GM10266 (cell line): ENCODE measurements around the gene LRRC27.

Source experiments
- DNase-seq: peaks from one replicate; pipeline ENCODE4 v3.0.0; 2012; ENCODE audit errors: extremely low spot score
- TF ChIP-seq, protein P1 (sequence below): IDR thresholded peaks from 2 replicates; pipeline ENCODE4 v1.5.1; 2012; ENCODE audit warnings: mild to moderate bottlenecking, low read depth; ENCODE audit not compliant: control insufficient read depth, insufficient read depth; ENCODE audit errors: missing control alignments

Gene LRRC27

GRCh38 chr10:132308587-132309470 is 23.2 kb upstream of the LRRC27 start:
- DNase-seq = no peak
- TF ChIP-seq, protein P1, sequence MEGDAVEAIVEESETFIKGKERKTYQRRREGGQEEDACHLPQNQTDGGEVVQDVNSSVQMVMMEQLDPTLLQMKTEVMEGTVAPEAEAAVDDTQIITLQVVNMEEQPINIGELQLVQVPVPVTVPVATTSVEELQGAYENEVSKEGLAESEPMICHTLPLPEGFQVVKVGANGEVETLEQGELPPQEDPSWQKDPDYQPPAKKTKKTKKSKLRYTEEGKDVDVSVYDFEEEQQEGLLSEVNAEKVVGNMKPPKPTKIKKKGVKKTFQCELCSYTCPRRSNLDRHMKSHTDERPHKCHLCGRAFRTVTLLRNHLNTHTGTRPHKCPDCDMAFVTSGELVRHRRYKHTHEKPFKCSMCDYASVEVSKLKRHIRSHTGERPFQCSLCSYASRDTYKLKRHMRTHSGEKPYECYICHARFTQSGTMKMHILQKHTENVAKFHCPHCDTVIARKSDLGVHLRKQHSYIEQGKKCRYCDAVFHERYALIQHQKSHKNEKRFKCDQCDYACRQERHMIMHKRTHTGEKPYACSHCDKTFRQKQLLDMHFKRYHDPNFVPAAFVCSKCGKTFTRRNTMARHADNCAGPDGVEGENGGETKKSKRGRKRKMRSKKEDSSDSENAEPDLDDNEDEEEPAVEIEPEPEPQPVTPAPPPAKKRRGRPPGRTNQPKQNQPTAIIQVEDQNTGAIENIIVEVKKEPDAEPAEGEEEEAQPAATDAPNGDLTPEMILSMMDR = no peak

- no peak for DNase-seq
- TF ChIP-seq, protein P1 = no peak
Measured at GRCh38 chr10:132309471-132309865, 22.5 kb upstream of the LRRC27 start.

GRCh38 chr10:132309879-132310591 is 22.0 kb upstream of the LRRC27 start:
- no peak for DNase-seq
- TF ChIP-seq, protein P1 = no peak

GRCh38 chr10:132310701-132311337 is 21.2 kb upstream of the LRRC27 start:
- DNase-seq = no peak
- TF ChIP-seq, protein P1 = no peak

DNA sequence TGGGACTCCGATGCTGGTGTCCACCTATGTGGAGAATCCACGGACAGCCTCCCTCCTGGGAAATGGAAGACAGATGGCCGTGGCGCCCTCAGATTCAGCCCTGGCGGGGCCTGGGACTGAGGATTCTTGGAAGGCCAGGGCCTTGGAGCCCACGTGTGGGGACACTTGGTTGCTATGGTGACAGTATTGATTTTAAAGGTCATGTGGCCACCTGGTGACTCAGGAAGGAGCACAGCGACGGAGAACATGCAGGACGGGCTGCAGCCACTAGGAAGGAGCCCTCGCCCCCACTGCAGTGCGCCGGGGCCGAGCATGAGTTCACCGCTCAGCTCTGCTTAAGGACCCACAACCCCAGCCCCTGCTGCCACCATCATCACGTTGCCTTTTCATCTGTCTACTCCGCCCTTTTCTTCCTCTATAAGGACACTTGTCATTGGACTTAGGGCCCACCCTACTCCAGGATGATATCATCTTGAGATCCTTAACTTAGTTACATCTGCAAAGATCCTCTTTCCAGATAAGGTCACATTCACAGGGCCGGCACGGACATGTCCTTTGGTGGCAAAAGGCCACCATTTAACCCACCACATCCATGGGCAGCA is 20.6 kb upstream of the LRRC27 start:
- TF ChIP-seq, protein P1 = no peak
- no peak for DNase-seq

DNA sequence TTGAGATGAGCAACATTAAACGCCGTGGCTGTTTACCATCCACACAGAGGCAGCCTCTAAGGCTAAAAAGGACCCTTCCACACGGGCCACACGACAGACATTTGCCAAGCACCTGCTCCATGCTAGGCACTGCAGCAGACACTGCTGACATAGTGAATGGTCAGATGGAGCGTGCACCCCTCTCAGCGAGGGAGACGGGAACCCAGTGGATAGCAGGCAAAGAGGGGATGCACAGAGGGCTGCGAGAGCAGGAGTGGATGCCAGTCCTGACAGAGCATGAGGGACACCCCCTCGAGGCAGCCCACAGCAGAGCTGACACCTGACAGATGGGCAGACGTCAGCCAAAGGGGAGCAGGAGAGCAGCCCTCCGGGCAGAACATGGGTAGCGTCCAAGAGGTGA is 18.7 kb upstream of the LRRC27 start:
- DNase-seq = no peak
- TF ChIP-seq, protein P1 = no peak
